ENCODE results near the gene MEIS3. TPM values are rescaled to one million over a fixed set of nuclear protein-coding genes. Genes with fewer than 3 reads are reported as not detected.

MEIS3 gene
- polyA plus RNA-seq, 2 of the 4 experiments (the other 2 are of a cell fraction): 16.5 to 27.1 TPM

- no peak for TF ChIP-seq PHF8 (IDR thresholded peaks at IDR 0.05; ENCODE audit: borderline replicate concordance, low read depth)
- TF ChIP-seq, protein P1, sequence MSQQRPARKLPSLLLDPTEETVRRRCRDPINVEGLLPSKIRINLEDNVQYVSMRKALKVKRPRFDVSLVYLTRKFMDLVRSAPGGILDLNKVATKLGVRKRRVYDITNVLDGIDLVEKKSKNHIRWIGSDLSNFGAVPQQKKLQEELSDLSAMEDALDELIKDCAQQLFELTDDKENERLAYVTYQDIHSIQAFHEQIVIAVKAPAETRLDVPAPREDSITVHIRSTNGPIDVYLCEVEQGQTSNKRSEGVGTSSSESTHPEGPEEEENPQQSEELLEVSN (IDR thresholded peaks at IDR 0.05; ENCODE audit: borderline replicate concordance, low read depth): peak; percentile 40; the same call in 1 of the 2 replicates
Measured at GRCh38 chr19:47430041-47430802, 10.9 kb upstream of the MEIS3 start (continued).

- Histone ChIP-seq H3K4me1 (peaks cover 20% of the 10 kb centered on the region), H3K27ac (no peak overlapping the region), H3K4me3 (no peak overlapping the region), H3K9me3 (no peaks in the 10 kb centered on the region; the same call in 2 of the 3 replicates), H3K4me2 (peak overlapping the region; percentile 99)
- CTCF ChIA-PET: interaction anchor here (0.5 to 28.3 kb wide), 19 partner anchors 8 to 724 kb away, joined by 3 to 901 read pairs (median 5); partner anchors contain the start of genes EHD2, INAFM1, KPTN and NAPA
- DNase-seq (ENCODE audit: low read depth in 1 of 2, low spot score in 1 of 2) (no peak), ATAC-seq (no peak), FAIRE-seq (no peak)
- POLR2A ChIA-PET: no interaction called here
- 75% methylated on average over 19 of the region's 20 CpGs for WGBS (ENCODE audit: missing lambda C conversion rate)
- TF ChIP-seq JUNB (IDR thresholded peaks at IDR 0.05) (no peak), REST (IDR thresholded peaks at IDR 0.05) (no peak), CBX2 (IDR thresholded peaks at IDR 0.05; ENCODE audit: borderline replicate concordance, low read depth) (no peak), HDAC2 (IDR thresholded peaks at IDR 0.05) (no peak), GATA3 (IDR thresholded peaks at IDR 0.05; ENCODE audit: borderline replicate concordance) (no peak), RCOR1 (IDR thresholded peaks at IDR 0.05; ENCODE audit: low read depth, low read length) (no peak), HOXB13 (CRISPR knock-in tag; IDR thresholded peaks at IDR 0.05; ENCODE audit: low read depth) (no peak), JUN (IDR thresholded peaks at IDR 0.05) (no peak), RAD21 (conservative IDR thresholded peaks at IDR 0.05 in 1 of 2, IDR thresholded peaks at IDR 0.05 in 1 of 2) (no peak)
- TF ChIP-seq, protein P2, sequence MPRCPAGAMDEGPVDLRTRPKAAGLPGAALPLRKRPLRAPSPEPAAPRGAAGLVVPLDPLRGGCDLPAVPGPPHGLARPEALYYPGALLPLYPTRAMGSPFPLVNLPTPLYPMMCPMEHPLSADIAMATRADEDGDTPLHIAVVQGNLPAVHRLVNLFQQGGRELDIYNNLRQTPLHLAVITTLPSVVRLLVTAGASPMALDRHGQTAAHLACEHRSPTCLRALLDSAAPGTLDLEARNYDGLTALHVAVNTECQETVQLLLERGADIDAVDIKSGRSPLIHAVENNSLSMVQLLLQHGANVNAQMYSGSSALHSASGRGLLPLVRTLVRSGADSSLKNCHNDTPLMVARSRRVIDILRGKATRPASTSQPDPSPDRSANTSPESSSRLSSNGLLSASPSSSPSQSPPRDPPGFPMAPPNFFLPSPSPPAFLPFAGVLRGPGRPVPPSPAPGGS (IDR thresholded peaks at IDR 0.05): no peak
Measured at GRCh38 chr19:47429140-47429793, 9.9 kb upstream of the MEIS3 start.

GRCh38 chr19:47428177-47428894, 9.0 kb upstream of the MEIS3 start:
- DNase-seq (ENCODE audit: low read depth in 1 of 2, low spot score in 1 of 2) (peak; percentile 95 to 98), ATAC-seq (peak; percentile 75 to 85), FAIRE-seq (peak; percentile 98)
- peaks cover 20% of the 10 kb centered on the region for H3K4me1 ChIP-seq
- H3K9me3 ChIP-seq: no peaks in the 10 kb centered on the region; the same call in 2 of the 3 replicates
- CTCF ChIA-PET: interaction anchor here (0.6 to 28.3 kb wide), 51 partner anchors 9 to 435 kb away, joined by 3 to 901 read pairs (median 4); partner anchors contain the start of genes DHX34, EHD2, INAFM1 and KPTN
- POLR2A ChIA-PET: interaction anchor here (0.6 to 1.2 kb wide), 5 partner anchors 8 to 154 kb away, joined by 3 to 4 read pairs (median 3); partner anchors contain the start of gene INAFM1
- H3K4me3 ChIP-seq: peak overlapping the region; percentile 42
- H3K4me2 ChIP-seq: peak overlapping the region; percentile 99
- WGBS (ENCODE audit: missing lambda C conversion rate): 2% methylated on average over 27 of the region's 27 CpGs
- peak overlapping the region in 1 of 2 experiments; percentile 43; a peak in 2 of 6 replicates for H3K27ac ChIP-seq
- TF ChIP-seq MAZ (IDR thresholded peaks at IDR 0.05; ENCODE audit: borderline replicate concordance, low read depth, low read length): no peak
- TF ChIP-seq, protein P3, sequence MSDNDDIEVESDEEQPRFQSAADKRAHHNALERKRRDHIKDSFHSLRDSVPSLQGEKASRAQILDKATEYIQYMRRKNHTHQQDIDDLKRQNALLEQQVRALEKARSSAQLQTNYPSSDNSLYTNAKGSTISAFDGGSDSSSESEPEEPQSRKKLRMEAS (IDR thresholded peaks at IDR 0.05): peak; percentile 39; the same call in 1 of the 2 replicates
- no peak for TF ChIP-seq REST (IDR thresholded peaks at IDR 0.05)
- TF ChIP-seq TP53 (CRISPR knock-in tag; IDR thresholded peaks at IDR 0.05): peak; percentile 45; the same call in 1 of the 2 replicates
- TF ChIP-seq, protein P4, sequence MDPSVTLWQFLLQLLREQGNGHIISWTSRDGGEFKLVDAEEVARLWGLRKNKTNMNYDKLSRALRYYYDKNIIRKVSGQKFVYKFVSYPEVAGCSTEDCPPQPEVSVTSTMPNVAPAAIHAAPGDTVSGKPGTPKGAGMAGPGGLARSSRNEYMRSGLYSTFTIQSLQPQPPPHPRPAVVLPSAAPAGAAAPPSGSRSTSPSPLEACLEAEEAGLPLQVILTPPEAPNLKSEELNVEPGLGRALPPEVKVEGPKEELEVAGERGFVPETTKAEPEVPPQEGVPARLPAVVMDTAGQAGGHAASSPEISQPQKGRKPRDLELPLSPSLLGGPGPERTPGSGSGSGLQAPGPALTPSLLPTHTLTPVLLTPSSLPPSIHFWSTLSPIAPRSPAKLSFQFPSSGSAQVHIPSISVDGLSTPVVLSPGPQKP (IDR thresholded peaks at IDR 0.05; ENCODE audit: low read depth, low read length): no peak
